22Rv1 (cell line): Measurements from ENCODE around the gene SLC6A2.

Experiments used
- ZFX ChIP-seq: fragments of 450-650 bp; IDR thresholded peaks from 2 replicates; pipeline ENCODE4 v1.6.1; 2017; ENCODE audit warnings: antibody characterized with exemption, borderline replicate concordance
- TF ChIP-seq, protein P1 (sequence below): fragments of 450-650 bp; IDR thresholded peaks from 2 replicates; pipeline ENCODE4 v1.5.1; 2017; ENCODE audit warnings: mild to moderate bottlenecking

DNA sequence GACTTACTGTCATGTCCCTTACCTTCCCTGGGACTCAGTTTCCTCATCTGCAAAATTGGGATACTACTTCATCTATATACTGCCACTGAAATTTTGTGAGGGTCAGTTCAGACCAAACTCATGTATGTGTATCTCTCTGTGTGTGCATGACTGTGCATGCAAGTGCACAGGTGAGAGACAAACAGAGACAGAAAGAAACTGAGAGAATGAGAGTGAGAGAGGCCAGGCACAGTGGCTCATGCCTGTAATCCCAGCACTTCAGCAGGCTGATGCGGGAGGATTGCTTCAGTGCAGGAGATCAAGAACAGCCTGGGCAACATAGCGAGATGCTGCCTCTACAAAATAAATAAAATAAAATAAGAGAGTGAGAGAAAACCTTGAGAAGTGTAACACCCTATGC lies 32.1 kb upstream of the SLC6A2 start:
- TF ChIP-seq, protein P1, sequence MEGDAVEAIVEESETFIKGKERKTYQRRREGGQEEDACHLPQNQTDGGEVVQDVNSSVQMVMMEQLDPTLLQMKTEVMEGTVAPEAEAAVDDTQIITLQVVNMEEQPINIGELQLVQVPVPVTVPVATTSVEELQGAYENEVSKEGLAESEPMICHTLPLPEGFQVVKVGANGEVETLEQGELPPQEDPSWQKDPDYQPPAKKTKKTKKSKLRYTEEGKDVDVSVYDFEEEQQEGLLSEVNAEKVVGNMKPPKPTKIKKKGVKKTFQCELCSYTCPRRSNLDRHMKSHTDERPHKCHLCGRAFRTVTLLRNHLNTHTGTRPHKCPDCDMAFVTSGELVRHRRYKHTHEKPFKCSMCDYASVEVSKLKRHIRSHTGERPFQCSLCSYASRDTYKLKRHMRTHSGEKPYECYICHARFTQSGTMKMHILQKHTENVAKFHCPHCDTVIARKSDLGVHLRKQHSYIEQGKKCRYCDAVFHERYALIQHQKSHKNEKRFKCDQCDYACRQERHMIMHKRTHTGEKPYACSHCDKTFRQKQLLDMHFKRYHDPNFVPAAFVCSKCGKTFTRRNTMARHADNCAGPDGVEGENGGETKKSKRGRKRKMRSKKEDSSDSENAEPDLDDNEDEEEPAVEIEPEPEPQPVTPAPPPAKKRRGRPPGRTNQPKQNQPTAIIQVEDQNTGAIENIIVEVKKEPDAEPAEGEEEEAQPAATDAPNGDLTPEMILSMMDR = no peak
- TF ChIP-seq ZFX = no peak
